NCI-H345 treated with DMSO at 0.1 percent for 48 hours (cell line): ENCODE data around the gene MROH2A.

ENCODE experiments used
- DNase-seq: peaks from one replicate; lab custom pipeline; 2025; ENCODE audit not compliant: unreplicated experiment; lab: John Stamatoyannopoulos, UW

Gene MROH2A

GRCh38 chr2:233833345-233833744 lies 55.2 kb downstream of the MROH2A start:
- DNase-seq, result peak; percentile 26

DNA sequence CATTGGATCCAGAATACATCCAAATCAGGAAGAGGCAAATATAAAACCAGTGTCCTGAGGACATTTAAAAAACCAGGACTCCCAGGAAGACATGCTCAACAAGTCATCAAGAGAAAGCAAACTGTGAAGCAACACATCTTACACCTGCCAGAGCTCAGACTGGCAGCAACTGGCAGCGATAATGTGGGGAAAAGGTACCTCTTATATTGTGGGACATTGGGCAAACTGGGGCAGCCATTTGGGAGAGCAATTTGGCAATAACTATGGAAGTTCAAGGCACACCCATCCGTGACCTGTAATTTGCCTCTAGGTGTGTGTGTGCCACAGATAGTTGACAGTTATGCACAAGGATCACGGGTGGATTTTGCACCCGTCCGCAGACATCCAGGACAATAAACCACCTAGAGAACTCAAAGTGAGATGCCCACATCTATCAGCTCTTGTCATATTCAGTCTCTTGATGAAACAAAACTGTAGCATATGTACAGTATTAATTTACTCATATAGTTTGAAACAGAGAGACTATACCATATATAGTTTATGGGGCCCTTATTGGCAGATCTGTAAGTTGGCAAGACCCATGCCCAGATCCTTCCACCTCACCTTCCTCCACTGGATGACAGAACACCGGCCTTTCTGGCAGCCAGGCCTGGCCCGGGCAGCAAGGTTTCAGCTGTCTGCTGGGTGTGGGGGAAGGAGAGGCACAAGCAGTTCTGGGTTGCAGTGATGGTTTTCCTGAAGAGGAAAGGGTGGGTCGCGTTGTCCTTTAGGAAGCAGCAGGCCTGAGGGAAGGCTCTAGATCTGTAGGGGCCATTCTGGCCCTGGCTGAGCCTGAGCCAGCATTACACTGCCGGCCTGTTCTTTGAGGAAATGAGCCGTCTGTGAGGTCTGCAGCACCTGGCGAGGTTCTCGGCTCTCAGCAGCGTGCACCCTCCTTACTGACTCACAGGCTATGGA lies 57.4 kb downstream of the MROH2A start:
- DNase-seq, result no peak

DNA sequence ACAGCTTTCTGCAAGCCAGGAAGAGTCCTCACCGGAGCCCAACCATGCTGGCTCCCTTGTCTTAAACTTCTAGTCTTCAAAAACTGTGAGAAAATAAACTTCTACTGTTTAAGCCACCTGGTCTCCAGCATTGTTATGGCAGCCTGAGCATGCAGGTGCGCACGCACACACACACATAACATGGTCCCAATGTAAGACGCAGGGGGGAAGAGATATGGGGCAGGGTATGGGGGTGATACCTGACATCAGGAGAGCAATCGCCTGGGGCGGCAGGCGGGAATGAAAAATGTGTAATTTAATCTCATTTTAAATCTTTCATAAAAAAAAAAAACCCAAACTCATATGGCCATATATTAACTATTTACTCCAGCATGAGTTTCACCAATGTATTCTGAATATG lies 58.2 kb downstream of the MROH2A start:
- DNase-seq, result no peak

- no peak for DNase-seq
Observed at GRCh38 chr2:233837694-233838229, 59.6 kb downstream of the MROH2A start.

DNA sequence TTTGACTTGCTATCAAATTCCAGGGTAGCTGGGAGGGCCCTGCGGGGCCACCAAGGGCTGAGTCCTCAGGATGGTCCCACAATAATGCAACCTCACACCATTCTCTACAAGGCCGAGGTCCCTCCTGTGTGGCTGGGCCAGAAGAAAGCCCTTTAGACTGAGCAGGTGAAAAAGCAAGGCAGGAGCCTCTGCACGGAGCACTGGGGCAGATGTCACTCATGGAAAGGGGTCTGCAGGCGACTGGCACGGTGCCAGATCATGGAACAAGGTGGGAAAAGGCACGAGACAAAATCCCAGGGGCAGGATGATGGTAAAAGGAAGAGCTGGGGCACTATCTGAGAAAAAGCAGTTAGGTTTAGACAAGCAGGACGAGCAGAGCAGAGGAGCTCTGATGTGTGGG lies 60.1 kb downstream of the MROH2A start:
- no peak for DNase-seq

- DNase-seq, result no peak
Observed at GRCh38 chr2:233838726-233839446, 60.8 kb downstream of the MROH2A start.

DNA sequence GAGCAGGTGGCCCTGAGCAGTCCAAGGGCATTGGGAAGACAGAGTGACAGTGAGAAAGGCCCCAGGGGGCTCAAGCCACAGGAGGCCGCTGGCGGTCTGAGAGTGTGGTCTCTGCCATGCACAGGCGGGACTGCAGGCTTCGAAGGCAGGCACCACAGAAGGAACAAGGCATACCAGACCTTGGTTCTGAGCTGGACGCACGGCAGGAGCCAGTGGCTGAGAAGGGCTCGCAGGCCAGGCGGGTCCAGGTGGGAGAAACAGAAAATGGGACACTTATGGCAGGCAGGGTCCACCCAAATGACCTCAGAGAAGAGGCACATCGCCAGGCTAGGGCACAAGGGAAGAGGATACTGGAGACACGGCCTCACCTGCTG lies 61.3 kb downstream of the MROH2A start:
- no peak for DNase-seq

DNA sequence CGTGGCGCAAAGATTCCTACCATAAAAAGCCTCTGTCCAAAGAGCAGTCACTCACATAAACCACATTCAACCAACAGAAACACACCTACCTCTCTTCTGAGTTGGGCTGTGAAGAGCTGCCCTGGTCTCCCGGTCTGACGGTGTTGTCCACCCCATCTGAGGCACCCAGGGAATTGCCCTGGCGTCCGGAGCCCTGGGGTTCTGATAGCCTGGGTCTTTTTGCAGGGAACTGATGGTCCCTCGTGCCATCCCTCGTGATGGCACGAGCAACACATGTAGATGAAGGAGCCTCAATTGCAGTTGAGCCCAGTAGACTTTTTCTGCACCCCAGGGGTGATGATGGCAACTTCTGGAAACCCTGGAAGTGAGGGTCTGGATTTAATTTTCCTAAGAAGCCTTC lies 62.4 kb downstream of the MROH2A start:
- DNase-seq, result no peak

- no peak for DNase-seq
Observed at GRCh38 chr2:233841183-233841582, 63.1 kb downstream of the MROH2A start.

DNA sequence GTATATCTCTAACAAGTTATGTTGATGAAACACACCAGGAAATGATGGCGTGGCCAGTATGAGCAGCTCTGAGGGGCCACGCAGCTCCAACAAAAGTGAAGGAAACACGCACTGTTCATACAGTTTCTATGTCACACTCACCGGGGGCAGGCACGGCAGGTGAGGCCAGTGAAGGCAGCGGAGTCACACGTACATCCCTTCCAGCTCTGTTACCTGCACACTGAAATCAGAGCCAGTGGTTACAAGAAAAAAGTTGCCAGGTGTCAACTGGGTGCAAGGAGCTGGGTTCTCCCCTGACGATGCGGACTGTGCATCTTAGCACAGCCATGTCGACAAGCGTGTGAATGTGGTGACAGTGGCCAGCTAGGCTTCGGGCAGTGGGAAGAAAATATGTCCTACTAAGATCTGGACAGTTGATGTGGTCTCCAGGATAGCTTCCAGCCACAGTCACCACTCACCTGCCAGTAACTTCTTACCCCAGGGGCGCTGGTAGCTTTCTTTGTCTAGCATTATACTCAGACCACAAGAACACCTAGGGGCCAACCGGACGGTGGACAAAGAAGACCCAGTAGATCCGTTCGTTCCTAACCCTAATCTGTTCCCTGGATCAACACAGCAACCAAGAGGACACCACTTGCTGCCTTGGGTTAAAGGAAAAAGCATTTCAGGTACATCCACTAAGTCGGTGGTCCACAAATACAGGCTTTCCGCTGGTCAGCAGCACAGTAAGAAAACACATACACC lies 66.1 kb downstream of the MROH2A start:
- DNase-seq, result no peak

DNA sequence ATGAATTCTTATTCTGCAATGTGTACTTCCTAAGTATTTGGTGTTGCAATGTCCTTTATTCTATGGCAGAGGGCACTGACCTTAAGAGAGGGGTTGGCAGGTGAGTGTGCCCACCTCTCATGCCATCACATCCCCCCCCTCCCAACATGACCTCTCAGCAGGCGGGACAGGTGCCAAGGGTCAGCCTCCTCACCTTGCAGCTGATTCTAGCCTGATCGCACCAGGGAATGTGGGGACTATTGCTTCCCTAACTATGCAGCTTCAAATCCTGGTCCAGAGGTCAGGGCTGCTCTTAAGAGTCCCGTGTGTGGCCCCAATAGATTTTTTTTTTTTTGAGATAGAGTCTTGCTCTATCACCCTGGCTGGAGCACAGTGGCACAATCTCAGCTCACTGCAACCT lies 66.7 kb downstream of the MROH2A start:
- DNase-seq, result no peak

DNA sequence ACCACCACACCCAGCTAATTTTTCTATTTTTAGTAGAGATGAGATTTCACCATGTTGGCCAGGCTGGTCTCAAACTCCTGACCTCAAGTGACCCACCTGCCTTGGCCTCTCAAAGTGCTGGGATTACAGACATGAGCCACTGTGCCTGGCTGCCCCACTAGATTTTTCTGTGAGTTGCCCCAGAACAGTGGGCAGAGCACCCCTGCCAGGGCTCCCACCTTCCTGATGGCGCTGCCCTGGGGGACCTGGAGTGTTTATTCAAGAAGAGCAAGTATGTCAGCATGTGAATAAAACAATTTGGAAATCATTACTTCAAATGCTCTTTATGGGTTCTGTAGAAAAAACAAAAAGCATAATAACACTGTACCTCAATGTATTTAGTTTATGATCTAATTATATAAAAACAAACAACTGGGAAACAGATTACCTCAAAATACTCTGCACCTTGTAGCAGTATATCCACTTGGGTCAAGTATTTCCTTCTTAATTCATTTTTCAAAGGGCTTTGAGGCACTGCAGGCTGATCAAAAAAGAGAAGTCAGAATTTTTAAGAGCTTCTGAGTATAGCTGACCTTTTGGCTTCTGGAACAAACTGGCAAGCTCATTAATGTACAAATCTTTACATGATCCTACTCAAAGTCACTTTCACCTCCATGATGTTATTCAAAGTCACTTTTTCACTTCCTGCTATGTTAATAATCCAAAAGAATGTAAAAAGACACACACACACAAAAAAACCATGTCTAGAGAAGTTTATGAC lies 67.4 kb downstream of the MROH2A start:
- no peak for DNase-seq

GRCh38 chr2:233846387-233847247 lies 68.5 kb downstream of the MROH2A start:
- DNase-seq, result no peak

DNA sequence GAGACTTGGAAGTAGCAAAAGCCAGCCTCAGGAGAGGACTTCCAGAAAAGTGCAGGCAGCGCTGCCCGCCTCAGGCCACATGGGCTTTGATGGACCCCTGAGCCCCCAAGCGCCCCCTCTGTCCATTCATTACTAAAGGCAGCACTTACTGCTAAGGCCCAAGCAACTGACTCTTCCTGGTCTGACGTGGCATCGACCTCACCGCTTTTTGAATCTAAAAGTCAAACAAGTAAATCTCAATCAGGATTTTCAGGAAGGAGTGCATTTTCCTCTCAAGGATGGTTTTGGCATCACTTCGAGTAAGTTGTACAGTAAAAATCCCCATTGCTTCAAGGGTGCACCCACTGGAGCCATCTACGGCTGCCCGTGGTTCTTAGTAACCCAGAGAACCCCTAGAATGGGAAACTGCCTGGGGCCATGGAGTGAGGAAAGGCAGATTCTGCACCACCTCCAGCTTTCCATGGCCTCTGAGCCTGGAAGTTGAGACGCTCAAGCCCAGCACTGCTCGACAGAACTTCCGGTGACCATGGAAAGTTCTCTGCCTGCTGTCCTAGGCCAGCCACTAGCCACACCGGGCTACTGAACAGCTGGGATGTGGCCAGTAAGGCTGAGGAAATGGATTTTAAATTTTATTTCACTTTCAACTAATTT lies 69.2 kb downstream of the MROH2A start:
- no peak for DNase-seq

DNA sequence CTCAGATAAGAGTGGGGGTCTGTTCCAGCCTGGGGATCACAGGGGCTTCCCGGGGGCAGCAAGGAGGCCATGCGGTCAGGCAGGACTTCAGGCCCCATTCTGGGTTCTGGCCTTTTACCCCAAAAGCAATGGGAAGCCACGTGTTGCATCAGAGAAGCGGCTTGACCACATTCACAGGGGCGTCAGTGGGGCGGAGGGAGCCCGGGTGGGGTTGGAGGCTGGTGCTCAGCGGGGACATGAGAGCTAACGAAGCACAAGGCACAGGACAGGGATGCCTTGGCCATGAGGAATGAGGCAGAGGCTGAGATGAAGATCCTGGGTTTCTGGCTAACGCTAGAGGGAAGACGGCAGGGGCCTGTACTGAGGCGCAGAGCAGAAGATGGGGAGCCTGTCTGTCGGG lies 70.1 kb downstream of the MROH2A start:
- no peak for DNase-seq

- no peak for DNase-seq
Observed at GRCh38 chr2:233849607-233850271, 71.6 kb downstream of the MROH2A start.

- DNase-seq, result no peak
Observed at GRCh38 chr2:233850745-233851144, 72.6 kb downstream of the MROH2A start.

GRCh38 chr2:233851169-233851568 lies 73.0 kb downstream of the MROH2A start:
- DNase-seq, result no peak

DNA sequence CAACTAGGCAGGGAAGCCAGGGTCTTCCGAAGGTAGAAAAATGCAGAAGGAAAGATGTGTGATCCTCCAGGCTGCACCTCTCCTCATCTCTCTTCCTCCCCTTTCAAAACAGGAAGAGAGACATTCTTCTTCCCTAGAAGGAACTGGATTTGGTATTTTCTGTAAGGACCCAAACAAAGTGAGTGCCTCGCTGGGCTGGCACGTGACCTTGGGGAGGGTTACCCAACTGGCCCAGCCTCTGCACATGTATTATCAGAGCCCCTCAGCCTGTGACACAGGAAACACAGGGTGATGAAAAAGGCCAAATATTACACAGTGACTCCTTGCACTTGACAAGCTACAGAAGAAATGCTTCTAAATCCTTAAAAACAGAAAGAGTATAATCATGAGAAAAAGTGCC lies 73.9 kb downstream of the MROH2A start:
- no peak for DNase-seq
